ENCODE data around the gene ANXA5. TPM values are rescaled to one million over a fixed set of nuclear protein-coding genes. Genes with fewer than 3 reads are reported as not detected.
A peak's percentile ranks its signal among the peaks of the same experiment; 100 is the strongest.

The ANXA5 gene
- total RNA-seq, 1 experiment from 2014 or later: 442 TPM

DNA sequence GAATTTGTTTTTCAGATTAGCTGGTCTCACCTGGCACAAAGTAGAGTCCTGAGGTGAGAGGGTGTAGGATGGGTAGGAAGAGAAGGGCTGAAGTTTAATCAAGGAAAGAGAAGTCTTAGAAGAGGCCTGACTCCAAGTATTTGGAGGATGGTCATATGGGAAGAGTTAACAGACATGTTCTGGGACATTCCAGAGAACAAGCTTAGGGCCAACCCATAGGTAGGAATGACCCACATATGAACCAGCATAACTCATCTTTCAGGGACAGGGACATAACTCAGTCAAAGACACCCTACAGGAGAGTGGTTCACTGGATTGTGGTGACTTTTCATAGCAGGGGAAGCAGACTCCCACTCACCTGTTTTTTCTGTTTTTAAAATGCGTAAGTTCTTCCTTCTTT is 27.9 kb upstream of the ANXA5 start:
- no peaks in the 10 kb centered on the region for H3K27me3 ChIP-seq
- H3K4me1 ChIP-seq: no peaks in the 10 kb centered on the region; the same call in 1 of the 2 replicates
- H3K27ac ChIP-seq: no peak overlapping the region
- H3K9me3 ChIP-seq (replicated peaks): no peaks in the 10 kb centered on the region
- DNase-seq: no peak
- H3K4me3 ChIP-seq: no peak overlapping the region
- no peaks in the 10 kb centered on the region for H3K36me3 ChIP-seq

DNA sequence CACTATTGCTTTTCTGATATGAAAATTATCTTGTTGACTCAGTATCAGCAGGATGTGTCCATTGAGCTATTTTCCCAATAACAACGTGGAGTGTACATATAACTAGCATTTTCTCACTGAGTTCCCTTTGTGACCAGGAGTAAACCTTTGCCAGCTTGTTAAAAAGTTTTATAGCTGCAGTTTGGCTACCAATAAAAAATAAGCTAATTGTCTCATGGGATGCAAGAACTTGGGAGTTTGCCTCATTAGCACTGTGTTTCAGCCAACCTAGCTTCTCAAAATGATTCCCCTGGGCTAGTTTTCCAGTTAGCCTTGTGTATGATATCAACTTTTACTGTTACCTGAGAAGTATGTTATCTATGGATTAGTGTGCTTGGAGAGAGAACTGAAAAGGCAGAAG is 24.9 kb upstream of the ANXA5 start:
- no peak overlapping the region for H3K4me3 ChIP-seq
- no peak for DNase-seq
- no peaks in the 10 kb centered on the region for H3K27me3 ChIP-seq

DNA sequence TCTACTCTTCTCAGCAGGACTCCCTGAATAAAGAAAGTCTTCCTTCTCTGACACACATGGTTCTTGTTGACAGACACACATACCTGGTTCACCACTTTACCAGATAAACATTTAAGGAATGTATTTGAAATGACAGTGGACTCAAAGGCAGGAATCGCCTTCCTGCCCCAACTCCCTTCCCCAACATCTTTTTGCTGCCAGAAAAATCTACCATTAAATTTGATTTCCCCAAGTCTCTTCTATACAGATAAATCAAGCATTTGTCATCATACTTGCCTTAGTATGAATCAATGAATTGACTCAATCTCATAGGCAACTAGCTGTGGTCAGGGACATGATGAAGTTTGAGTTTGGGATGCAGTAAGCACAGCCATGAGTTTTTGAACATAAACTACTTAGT is 23.3 kb upstream of the ANXA5 start:
- H3K27ac ChIP-seq: no peak overlapping the region
- H3K4me1 ChIP-seq: no peaks in the 10 kb centered on the region
- no peak overlapping the region for H3K4me3 ChIP-seq
- DNase-seq: no peak
- H3K27me3 ChIP-seq: no peaks in the 10 kb centered on the region
- no peaks in the 10 kb centered on the region for H3K9me3 ChIP-seq (replicated peaks)
- H3K36me3 ChIP-seq: no peaks in the 10 kb centered on the region

More for the DNA sequence above, 24.9 kb upstream of the ANXA5 start:
- no peaks in the 10 kb centered on the region for H3K4me1 ChIP-seq
- no peaks in the 10 kb centered on the region for H3K9me3 ChIP-seq (replicated peaks)
- no peak overlapping the region for H3K27ac ChIP-seq
- no peaks in the 10 kb centered on the region for H3K36me3 ChIP-seq

DNA sequence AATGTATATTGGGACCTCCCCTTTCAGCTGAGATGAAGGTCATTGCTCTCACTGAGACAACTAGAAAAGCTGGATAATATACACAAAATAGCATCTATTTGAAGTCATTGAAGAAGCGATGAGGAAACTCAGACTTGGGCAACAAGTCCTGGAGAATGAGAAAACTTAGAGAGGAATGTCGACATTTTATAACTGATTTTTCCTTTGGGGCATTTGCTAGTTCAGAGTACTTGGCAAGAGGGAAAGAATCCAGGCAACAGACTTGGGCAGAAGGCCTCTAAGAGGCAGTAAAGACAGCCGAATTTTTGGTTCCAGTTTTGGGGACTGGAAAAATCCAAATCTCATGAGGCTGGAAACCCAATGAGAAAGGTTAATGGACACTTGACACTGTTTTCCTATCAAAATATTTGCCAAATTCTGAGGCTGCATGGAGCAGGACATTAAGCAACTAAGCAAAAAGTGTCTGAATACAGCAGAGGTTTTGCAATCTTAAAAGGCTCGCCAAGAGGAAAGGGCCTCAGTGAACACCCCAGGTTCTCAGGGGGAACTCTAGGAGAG is 21.0 kb upstream of the ANXA5 start:
- H3K4me3 ChIP-seq: no peak overlapping the region
- H3K36me3 ChIP-seq: no peaks in the 10 kb centered on the region
- no peak overlapping the region for H3K27ac ChIP-seq
- no peaks in the 10 kb centered on the region for H3K9me3 ChIP-seq (replicated peaks)
- H3K27me3 ChIP-seq: no peaks in the 10 kb centered on the region
- DNase-seq: no peak
- no peaks in the 10 kb centered on the region; the same call in 1 of the 2 replicates for H3K4me1 ChIP-seq

DNA sequence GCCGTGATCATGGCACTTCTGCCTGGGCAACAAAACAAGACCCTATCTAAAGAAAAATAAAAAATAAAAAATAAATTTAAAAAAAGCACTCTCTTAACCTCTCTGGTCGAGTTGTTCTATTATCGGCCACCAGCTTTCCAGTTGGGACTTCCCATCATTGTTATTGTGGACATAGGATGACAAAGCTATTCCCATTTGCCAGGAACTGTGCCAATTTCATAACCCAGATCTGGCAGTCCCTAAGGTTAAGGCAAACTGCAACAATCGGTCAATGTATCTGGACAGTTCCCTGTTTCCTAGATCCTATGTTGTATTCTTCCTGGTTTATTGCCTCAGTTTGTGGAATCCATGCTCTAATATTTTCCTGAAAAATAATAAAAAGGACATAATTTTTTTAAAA is 17.8 kb upstream of the ANXA5 start:
- DNase-seq: no peak
- no peak overlapping the region for H3K27ac ChIP-seq
- H3K9me3 ChIP-seq (replicated peaks): no peaks in the 10 kb centered on the region
- H3K4me1 ChIP-seq: peaks cover 17% of the 10 kb centered on the region
- no peaks in the 10 kb centered on the region for H3K36me3 ChIP-seq
- H3K4me3 ChIP-seq: no peak overlapping the region
- no peaks in the 10 kb centered on the region for H3K27me3 ChIP-seq

DNA sequence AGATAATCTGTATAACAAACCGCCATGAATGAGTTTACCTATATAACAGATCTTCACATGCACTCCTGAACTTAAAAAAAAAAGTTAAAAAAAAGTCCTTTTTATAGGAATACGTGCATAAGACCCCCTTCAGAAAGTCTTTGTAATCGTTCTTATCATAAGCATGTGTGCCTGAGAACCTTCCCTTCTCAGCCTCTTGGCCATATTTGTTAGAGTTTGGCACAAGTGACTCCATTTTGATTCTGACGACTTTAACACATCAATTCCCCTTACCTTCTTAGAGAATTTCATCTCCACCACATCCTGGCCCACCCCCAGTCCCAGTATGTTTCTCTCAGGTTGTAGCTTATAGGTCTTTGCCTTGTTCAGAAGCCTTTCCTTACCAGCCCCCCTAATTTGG is 16.0 kb upstream of the ANXA5 start:
- H3K4me1 ChIP-seq: peaks cover 17% of the 10 kb centered on the region
- no peak overlapping the region for H3K4me3 ChIP-seq
- H3K27me3 ChIP-seq: no peaks in the 10 kb centered on the region
- peak overlapping the region; percentile 79; the same call in 1 of the 2 replicates for H3K27ac ChIP-seq
- no peak for DNase-seq
- H3K9me3 ChIP-seq (replicated peaks): no peaks in the 10 kb centered on the region
- no peaks in the 10 kb centered on the region for H3K36me3 ChIP-seq

DNA sequence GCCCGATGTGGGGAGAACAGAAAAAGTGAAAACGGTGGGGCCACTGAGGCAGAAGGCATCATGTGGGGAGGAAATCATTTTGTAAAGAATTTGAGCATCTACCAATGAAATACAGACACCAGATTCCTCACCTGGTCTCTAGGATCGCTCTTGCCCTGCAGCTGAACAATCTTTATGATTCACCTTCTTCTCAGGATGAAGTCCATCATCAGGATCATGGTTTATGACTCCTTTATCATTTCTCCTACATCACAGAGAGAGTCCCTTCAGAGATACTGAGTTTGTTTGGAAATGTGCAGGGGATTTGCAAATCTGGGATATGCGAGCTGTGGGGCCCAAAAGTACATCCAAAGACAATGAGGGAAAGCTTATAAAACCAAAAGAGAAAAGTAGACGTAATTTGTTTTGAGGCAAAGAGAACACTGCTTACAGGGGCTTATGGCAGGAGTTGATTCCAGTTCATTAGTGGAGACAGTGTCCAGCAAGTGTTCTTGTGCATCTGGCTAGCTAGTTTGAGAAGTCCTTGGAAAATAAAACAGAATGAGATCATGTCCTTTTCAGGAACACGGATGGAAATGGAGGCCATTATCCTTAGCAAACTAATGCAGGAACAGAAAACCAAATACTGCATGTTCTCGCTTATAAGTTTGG is 15.3 kb upstream of the ANXA5 start:
- Histone ChIP-seq H3K27ac (peak overlapping the region; percentile 79), H3K4me3 (peak overlapping the region; percentile 31), H3K4me1 (peaks cover 17% of the 10 kb centered on the region), H3K36me3 (no peaks in the 10 kb centered on the region), H3K27me3 (no peaks in the 10 kb centered on the region), H3K9me3 (replicated peaks) (no peaks in the 10 kb centered on the region)
- no peak for DNase-seq

DNA sequence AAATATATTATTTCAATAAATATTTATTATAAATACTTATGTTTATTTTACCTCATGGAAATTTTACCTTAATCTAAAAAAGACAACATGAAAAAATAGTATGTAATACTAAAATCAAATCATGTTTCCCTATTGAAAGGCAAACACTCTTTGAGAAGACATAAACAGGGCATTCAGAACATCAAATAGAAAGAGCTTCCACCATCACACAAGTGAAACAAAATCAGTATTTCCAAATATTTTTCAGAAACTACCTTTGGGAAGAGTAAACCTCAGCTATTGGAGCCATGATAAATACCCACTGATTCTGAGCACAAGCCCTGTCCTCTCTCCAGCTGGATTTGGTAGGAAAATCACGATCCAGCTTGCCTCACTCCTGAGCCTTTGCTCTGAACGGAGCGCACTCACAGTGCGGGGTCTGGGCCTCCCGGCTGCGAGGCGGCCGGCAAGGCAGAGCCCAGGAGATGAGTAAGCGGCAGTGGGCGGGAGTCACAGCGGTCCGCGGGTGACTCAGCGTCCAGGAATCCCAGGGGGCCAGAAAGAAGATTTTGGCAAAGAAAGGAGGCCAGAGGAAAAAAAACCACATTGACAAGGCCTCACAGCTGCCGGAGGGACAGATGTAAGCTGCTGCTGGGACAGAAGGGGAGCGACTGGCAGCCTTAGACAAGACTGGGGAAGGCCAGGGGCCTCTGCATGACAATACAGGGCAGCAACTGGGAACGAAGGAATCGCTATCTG is 14.7 kb upstream of the ANXA5 start:
- H3K27me3 ChIP-seq: no peaks in the 10 kb centered on the region
- peak; percentile 98 to 99 for DNase-seq

DNA sequence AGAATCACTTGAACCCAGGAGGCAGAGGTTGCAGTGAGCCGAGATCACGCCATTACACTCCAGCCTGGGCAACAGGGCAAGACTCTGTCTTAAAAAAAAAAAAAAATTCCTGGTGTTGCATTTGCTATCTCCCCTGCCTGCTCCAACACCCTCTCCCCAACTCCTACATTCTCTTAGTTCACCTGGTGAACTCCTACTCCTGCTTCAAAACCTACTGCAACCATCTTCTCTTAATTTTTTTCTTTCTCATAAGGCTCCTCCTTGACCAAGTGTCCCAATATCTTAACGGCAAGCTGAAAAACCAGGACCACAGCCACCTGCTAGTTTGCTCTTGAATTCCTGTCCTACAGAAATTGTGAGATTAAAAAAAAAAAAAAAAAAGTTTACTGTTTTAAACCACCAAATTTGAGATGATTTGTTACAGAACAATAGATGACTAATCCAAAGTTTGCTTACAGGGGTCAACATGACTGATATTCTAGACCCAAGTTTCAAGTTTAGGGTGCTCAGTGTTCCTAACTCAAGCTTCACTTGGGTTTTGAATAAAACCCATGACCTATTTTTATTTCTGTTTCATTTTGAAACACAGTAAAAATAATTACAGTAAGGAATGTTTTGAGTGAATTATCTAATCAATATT is 13.1 kb upstream of the ANXA5 start:
- DNase-seq: no peak
- Histone ChIP-seq H3K4me3 (no peak overlapping the region), H3K27me3 (no peaks in the 10 kb centered on the region), H3K27ac (no peak overlapping the region), H3K36me3 (no peaks in the 10 kb centered on the region), H3K9me3 (replicated peaks) (no peaks in the 10 kb centered on the region), H3K4me1 (peaks cover 22% of the 10 kb centered on the region)

More for the DNA sequence above, 14.7 kb upstream of the ANXA5 start:
- Histone ChIP-seq H3K9me3 (replicated peaks) (no peaks in the 10 kb centered on the region), H3K36me3 (no peaks in the 10 kb centered on the region), H3K27ac (peak overlapping the region; percentile 79), H3K4me1 (peaks cover 20% of the 10 kb centered on the region), H3K4me3 (peak overlapping the region; percentile 48)

DNA sequence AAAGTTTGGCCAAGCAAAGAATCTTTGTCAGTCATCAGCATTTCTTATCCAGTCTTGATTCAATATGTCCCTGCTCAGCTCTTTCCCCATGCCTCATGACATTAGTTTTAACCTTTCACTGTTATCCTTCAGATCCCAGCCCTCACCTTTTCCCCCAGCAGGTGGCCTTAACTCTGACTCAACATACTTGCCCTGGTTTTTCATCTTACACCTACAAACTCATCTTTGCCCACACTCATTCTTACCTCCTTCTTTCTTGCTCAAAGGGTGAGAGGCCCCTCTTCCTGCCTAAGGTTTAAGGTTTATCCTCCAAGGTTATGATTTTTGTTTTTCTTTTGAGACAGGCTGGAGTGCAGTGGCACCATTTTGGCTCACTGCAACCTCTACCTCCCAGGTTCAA is 10.6 kb upstream of the ANXA5 start:
- no peak for DNase-seq
- Histone ChIP-seq H3K4me3 (no peak overlapping the region), H3K27ac (no peak overlapping the region), H3K9me3 (replicated peaks) (no peaks in the 10 kb centered on the region), H3K4me1 (peaks cover 19% of the 10 kb centered on the region), H3K36me3 (no peaks in the 10 kb centered on the region), H3K27me3 (no peaks in the 10 kb centered on the region)

DNA sequence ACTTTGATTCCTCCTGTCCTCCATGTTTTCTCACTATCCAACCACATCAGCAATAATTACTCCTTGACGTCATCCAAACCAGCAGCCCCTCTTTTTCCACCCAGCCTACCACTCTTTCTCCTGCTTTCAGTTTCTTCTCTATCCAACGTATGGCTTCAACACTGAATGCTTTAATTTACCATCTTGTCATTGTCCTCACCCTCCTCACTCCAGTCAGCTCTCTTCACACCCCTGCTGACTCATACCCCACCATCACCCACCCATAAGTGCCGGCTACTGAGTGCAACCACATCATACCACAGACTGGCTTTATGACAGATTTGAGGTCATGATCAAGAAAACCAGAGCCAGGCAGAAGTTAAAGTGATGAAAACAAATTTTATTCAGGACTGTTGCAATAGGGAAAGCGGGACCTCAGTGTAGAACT is 9.8 kb upstream of the ANXA5 start:
- H3K9me3 ChIP-seq (replicated peaks): no peaks in the 10 kb centered on the region
- H3K27ac ChIP-seq: no peak overlapping the region
- H3K4me1 ChIP-seq: peaks cover 14% of the 10 kb centered on the region
- H3K4me3 ChIP-seq: no peak overlapping the region
- no peaks in the 10 kb centered on the region for H3K36me3 ChIP-seq
- peak; percentile 32 to 36 for DNase-seq
- H3K27me3 ChIP-seq: no peaks in the 10 kb centered on the region

DNA sequence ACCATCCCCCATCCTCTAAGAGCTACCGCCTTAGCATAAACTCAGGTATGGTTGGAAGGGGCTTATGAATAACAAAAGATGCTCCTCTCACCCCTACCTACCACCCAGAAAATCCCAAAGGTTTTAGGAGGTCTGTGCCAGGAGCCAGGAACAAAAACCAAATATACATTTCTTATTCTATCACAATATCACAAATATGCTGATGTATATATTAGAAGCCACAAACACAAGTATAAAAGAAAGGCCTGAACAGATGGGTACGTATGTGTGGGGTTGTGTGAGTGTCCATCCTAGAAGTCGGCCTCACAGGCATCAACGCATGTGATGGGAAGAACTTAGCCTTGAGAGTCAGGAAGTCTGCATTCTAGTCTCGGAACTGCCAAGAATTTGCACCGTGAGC is 8.7 kb upstream of the ANXA5 start:
- no peaks in the 10 kb centered on the region for H3K36me3 ChIP-seq
- DNase-seq: no peak
- H3K9me3 ChIP-seq (replicated peaks): no peaks in the 10 kb centered on the region
- no peaks in the 10 kb centered on the region for H3K27me3 ChIP-seq
- H3K4me3 ChIP-seq: no peak overlapping the region
- H3K27ac ChIP-seq: no peak overlapping the region
- peaks cover 11% of the 10 kb centered on the region for H3K4me1 ChIP-seq

DNA sequence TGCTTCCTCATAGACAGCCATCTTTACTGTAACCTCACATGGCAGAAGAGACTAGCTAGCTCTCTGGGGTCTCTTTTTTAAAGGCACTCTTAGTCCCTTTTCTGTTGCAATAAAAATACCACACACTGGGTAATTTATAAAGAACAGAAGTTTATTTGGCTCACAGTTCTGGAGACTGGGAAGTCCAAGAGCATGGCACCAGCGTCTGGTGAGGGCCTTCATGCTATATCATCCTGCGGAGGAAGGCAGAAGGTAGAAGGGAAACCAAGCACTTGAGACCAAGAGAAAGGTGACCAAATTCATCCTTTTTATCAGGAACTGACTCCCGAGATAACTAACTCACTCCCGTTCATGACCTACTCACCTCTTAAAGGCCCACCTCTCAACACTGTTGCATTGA is 5.4 kb upstream of the ANXA5 start:
- no peaks in the 10 kb centered on the region for H3K27me3 ChIP-seq
- H3K4me3 ChIP-seq: no peak overlapping the region
- no peaks in the 10 kb centered on the region for H3K9me3 ChIP-seq (replicated peaks)
- no peaks in the 10 kb centered on the region for H3K36me3 ChIP-seq
- peaks cover 17% of the 10 kb centered on the region for H3K4me1 ChIP-seq
- no peak overlapping the region for H3K27ac ChIP-seq
- no peak for DNase-seq

DNA sequence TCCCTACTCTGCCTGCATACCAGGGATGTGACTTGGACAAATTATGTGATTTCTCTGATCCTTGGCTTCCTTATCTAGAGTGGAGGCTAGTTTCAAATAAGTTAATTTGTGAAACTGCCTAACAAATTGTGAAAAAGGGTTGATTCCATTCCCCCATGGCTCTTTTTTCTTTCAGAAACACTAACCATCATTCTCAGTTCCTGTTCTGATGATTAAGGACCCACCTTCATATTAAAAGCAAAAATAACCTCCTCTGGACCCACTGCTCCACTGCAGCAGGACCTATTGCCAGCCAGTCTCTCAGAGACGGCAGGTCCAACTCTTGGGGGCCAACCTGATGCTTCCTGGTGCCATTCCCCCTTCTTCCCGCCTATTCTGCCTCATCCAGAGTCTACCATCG is 4.5 kb upstream of the ANXA5 start:
- no peak overlapping the region for H3K4me3 ChIP-seq

DNA sequence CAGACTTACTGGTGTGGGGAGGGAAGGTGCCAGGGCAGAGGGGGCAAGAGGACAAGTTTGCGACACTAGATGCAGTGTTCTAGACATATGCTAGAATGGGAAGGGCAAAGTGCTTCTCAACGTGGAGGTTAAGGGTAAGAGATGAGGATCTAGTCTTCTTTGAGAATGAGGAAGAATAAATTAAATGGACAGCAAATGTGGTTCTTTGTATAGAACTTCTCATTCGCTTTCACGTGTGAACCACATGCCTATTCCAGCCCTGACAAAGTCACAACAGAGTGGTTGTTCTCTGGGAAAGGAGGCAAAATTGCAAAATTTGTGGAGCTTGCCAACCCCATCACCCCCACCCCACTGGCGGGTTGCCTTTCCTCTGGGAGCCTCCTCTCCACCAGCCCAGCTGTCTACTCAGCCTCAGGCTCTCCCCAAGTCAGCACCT is 1.5 kb upstream of the ANXA5 start:
- Histone ChIP-seq H3K4me1 (peaks cover 12% of the 10 kb centered on the region), H3K4me3 (peak overlapping the region; percentile 99), H3K27me3 (no peaks in the 10 kb centered on the region), H3K36me3 (peaks cover 17% of the 10 kb centered on the region), H3K27ac (peak overlapping the region; percentile 98; the same call in 1 of the 2 replicates), H3K9me3 (replicated peaks) (no peaks in the 10 kb centered on the region)
- peak; percentile 49 to 65 for DNase-seq

More for the DNA sequence above, 4.5 kb upstream of the ANXA5 start:
- no peaks in the 10 kb centered on the region for H3K27me3 ChIP-seq
- no peak overlapping the region for H3K27ac ChIP-seq
- H3K9me3 ChIP-seq (replicated peaks): no peaks in the 10 kb centered on the region
- H3K4me1 ChIP-seq: peaks cover 12% of the 10 kb centered on the region
- DNase-seq: no peak
- H3K36me3 ChIP-seq: 0 out of 2 replicates have a peak, but pooled peaks cover 1% of the 10 kb centered on the region

All from SJCRH30 (cell line).